K562 (cell line): ENCODE results near the gene PGAM2. TPM values are rescaled to one million over a fixed set of nuclear protein-coding genes. Genes with fewer than 3 reads are reported as not detected.
A peak's percentile ranks its signal among the peaks of the same experiment; 100 is the strongest.

ENCODE experiments used
- ATAC-seq: fragments of 200-7000 bp; cut with Tn5 transposase; 3 replicates; pipeline ENCODE4 v1.9.1; 2020; ENCODE audit warnings: moderate library complexity
- BruUV-seq: library from RNA; stranded (reverse); fragments of 400-500 nt; replicated peaks from 2 replicates; lab custom pipeline; 2021; lab: Mats Ljungman, UMichigan
- CTCF ChIA-PET: fragments of 300-600 bp; formaldehyde crosslinking; extraction: SDS; loops from one replicate; lab custom pipeline; 2021; ENCODE audit warnings: low intra/inter-chr PET ratio; lab: Yijun Ruan, JAX
- POLR2A ChIA-PET: fragments of 300-600, 350-650 bp; sonication (Branson Sonifier 250); formaldehyde crosslinking; extraction: SDS; loops from one replicate; lab custom pipeline; 2021; ENCODE audit warnings: antibody characterized with exemption, inconsistent platforms; lab: Yijun Ruan, JAX
- DNase-seq, 4 experiments: peaks; one replicate each; pipeline versions ENCODE4 v3.0.0 to v3.0.0-alpha.2; 2011 to 2018; ENCODE audit warnings: low spot score in 3 of 4, mixed read lengths in 3 of 4; ENCODE audit errors: extremely low read depth in 1 of 4
- FAIRE-seq: peaks from 2 replicates; lab custom pipeline; 2011; peaks lifted over from hg19 to GRCh38; lab: Jason Lieb, UNC
- H2AFZ ChIP-seq: 2 replicates; pipeline ENCODE4 v1.6.0; 2011; ENCODE audit warnings: low read depth, low read length, control low read depth, inconsistent platforms
- H3K27ac ChIP-seq: fragments of 200-600 bp; 3 replicates; pipeline ENCODE4 v1.8.0; 2011; ENCODE audit warnings: low read depth, mild to moderate bottlenecking, control low read depth, inconsistent platforms, low read length, moderate library complexity, mixed read lengths; ENCODE audit errors: extremely low read depth
- H3K27me3 ChIP-seq, 2 experiments: fragments of 300-600 bp in 1 of 2; 2 replicates in 1 of 2; 3 replicates in 1 of 2; pipeline versions ENCODE4 v1.6.0 to v1.8.0; 2011; ENCODE audit warnings: inconsistent platforms in 2 of 2, low read length in 2 of 2, mild to moderate bottlenecking in 1 of 2, mixed read lengths in 1 of 2, moderate library complexity in 1 of 2; ENCODE audit not compliant: control insufficient read depth in 2 of 2, insufficient read depth in 2 of 2
- H3K36me3 ChIP-seq: fragments of 300-600 bp; 3 replicates; pipeline ENCODE4 v1.8.0; 2011; ENCODE audit warnings: mild to moderate bottlenecking, low read length, inconsistent platforms; ENCODE audit not compliant: control insufficient read depth, insufficient read depth
- H3K4me1 ChIP-seq, 2 experiments: fragments of 200-600 bp in 1 of 2; replicated peaks in 1 of 2; 2 replicates in 1 of 2; 3 replicates in 1 of 2; pipeline versions ENCODE4 v1.5.1 to v1.8.0; 2011; ENCODE audit warnings: inconsistent platforms in 2 of 2, low read length in 2 of 2, mild to moderate bottlenecking in 1 of 2, mixed read lengths in 1 of 2, moderate library complexity in 1 of 2; ENCODE audit not compliant: control insufficient read depth in 2 of 2, insufficient read depth in 2 of 2
- H3K4me2 ChIP-seq: 2 replicates; pipeline ENCODE4 v1.6.1; 2011; ENCODE audit warnings: low read length, control low read depth, inconsistent platforms, mixed read lengths; ENCODE audit not compliant: insufficient read depth
- H3K4me3 ChIP-seq: fragments of 200-600 bp; sonication (generic), shearing (Covaris generic); 2 replicates; pipeline ENCODE4 v1.5.1; 2016; ENCODE audit warnings: control low read depth, inconsistent platforms
- H3K79me2 ChIP-seq: fragments of 200-600 bp; 3 replicates; pipeline ENCODE4 v1.8.0; 2011; ENCODE audit warnings: low read length, inconsistent platforms; ENCODE audit not compliant: control insufficient read depth, insufficient read depth
- H3K9ac ChIP-seq, 2 experiments: 2 replicates each; pipeline versions ENCODE4 v1.6.0 to v1.6.1; 2011; ENCODE audit warnings: low read depth in 2 of 2, low read length in 2 of 2, control low read depth in 1 of 2, inconsistent platforms in 1 of 2, mild to moderate bottlenecking in 1 of 2, mixed read lengths in 1 of 2; ENCODE audit not compliant: insufficient read depth in 1 of 2
- H3K9me1 ChIP-seq: one replicate; pipeline ENCODE4 v1.6.0; 2011; ENCODE audit warnings: inconsistent platforms, mild to moderate bottlenecking, low read length, moderate library complexity; ENCODE audit not compliant: control insufficient read depth, insufficient read depth
- H3K9me3 ChIP-seq: replicated peaks from 2 replicates; pipeline ENCODE4 v1.5.1; 2011; ENCODE audit warnings: low read depth, low read length, inconsistent platforms; ENCODE audit not compliant: control insufficient read depth, insufficient read depth
- H4K20me1 ChIP-seq: replicated peaks from 2 replicates; pipeline ENCODE4 v1.6.1; 2011; ENCODE audit warnings: low read length, inconsistent platforms, mixed read lengths; ENCODE audit not compliant: control insufficient read depth, insufficient read depth
- ARID2 ChIP-seq: fragments of 450-650 bp; IDR thresholded peaks from 2 replicates; pipeline ENCODE4 v1.6.1; 2017; ENCODE audit warnings: antibody characterized with exemption, mild to moderate bottlenecking
- CBX3 ChIP-seq, 2 experiments: IDR thresholded peaks; 1 replicate in 1 of 2; 2 replicates in 1 of 2; pipeline ENCODE4 v1.6.1; 2012; ENCODE audit warnings: inconsistent platforms in 2 of 2, low read length in 2 of 2, borderline replicate concordance in 1 of 2, control low read depth in 1 of 2
- DIDO1 ChIP-seq: fragments of 450-650 bp; IDR thresholded peaks from 2 replicates; pipeline ENCODE4 v1.6.1; 2016; ENCODE audit warnings: low read depth, missing biosample characterization, missing genetic modification characterization
- IFI16 ChIP-seq: fragments of 250-450 bp; sonication (Bioruptor Pico); IDR thresholded peaks from 2 replicates; pipeline ENCODE4 v2.1.2; 2022; ENCODE audit warnings: mild to moderate bottlenecking, inconsistent platforms
- MEIS2 ChIP-seq: fragments of 450-650 bp; IDR thresholded peaks from 2 replicates; pipeline ENCODE4 v1.6.1; 2014; ENCODE audit warnings: mild to moderate bottlenecking; ENCODE audit not compliant: partially characterized antibody
- SNRNP70 ChIP-seq: fragments of 200-400 bp; formaldehyde crosslinking; optimal IDR thresholded peaks from 2 replicates; pipeline ENCODE3; 2017; ENCODE audit warnings: low read depth, low read length
- SP1 ChIP-seq: sonication (generic); formaldehyde crosslinking; IDR thresholded peaks from 2 replicates; pipeline ENCODE4 v1.8.1; 2022; ENCODE audit warnings: mild to moderate bottlenecking, missing genetic modification reagents
- SPI1 ChIP-seq: IDR thresholded peaks from 2 replicates; pipeline ENCODE4 v1.6.1; 2011; ENCODE audit warnings: low read depth, low read length, control low read depth, borderline replicate concordance
- TFAM ChIP-seq: fragments of 250-450 bp; sonication (Bioruptor Pico); conservative IDR thresholded peaks from 2 replicates; pipeline ENCODE4 v1.5.0; 2021; ENCODE audit warnings: mild to moderate bottlenecking, moderate library complexity
- XRCC3 ChIP-seq: fragments of 450-650 bp; IDR thresholded peaks from 2 replicates; pipeline ENCODE4 v1.6.1; 2017; ENCODE audit warnings: mild to moderate bottlenecking, moderate library complexity
- ZNF239 ChIP-seq: fragments of 250-450 bp; sonication (Bioruptor Pico); IDR thresholded peaks from 2 replicates; pipeline ENCODE4 v1.4.0; 2020; ENCODE audit warnings: mild to moderate bottlenecking
- ZNF280A ChIP-seq: fragments of 450-650 bp; IDR thresholded peaks from 2 replicates; pipeline ENCODE4 v1.6.1; 2018; ENCODE audit warnings: mild to moderate bottlenecking, low read depth; ENCODE audit not compliant: partially characterized antibody
- WGBS: fragments of 100-300 bp; shearing (Covaris generic); methylation state at CpG from one replicate; pipeline ENCODE4 v1.1.6; 2016; ENCODE audit warnings: low coverage, mixed read lengths; ENCODE audit not compliant: insufficient coverage; ENCODE audit errors: missing lambda C conversion rate; 5-methylcytosine and 5-hydroxymethylcytosine counted together
- in situ Hi-C: fragments of 300-500 bp; cut with MboI; formaldehyde crosslinking; loops from 4 replicates; pipeline ENCODE4 v1.15.0; 2018; ENCODE audit warnings: inconsistent platforms, mixed read lengths
- intact Hi-C: fragments of 100-400 bp; cut with micrococcal nuclease; formaldehyde crosslinking; loops from 2 replicates; pipeline ENCODE4 v1.14.2; 2022
- polyA plus RNA-seq, 8 experiments: library from polyadenylated mRNA; depleted of rRNA in 4 of 8; stranded (reverse) in 5 of 8; unstranded in 3 of 8; fragments of >200 nt; fragmentation: Nextera tagmentation in 2 of 8; fragmentation: Illumina TruSeq in 1 of 8; extraction: Ambion mirVana in 2 of 8; extraction: Trizol in 1 of 8; gene quantifications; 2 replicates each; pipeline versions ENCODE4 v1.2.1 to v1.2.3, GENCODE V29; 2011 to 2014; ENCODE audit warnings: inconsistent platforms in 1 of 8, missing spikeins in 1 of 8
- total RNA-seq, 7 experiments: library from RNA; depleted of rRNA in 6 of 7; stranded (reverse); fragments of >200 nt in 6 of 7; fragmentation: Illumina TruSeq in 2 of 7; extraction: Trizol in 2 of 7; gene quantifications; 2 replicates each; pipeline versions ENCODE4 v1.2.1 to v1.2.3, GENCODE V29; 2011 to 2021; ENCODE audit warnings: low replicate concordance in 1 of 7

Gene PGAM2
- total and polyA plus RNA-seq, 9 of the 15 experiments (the other 6 are each of a cell fraction or from before 2014, with no cell fraction given), result not detected

- 90% methylated on average over 10 of the region's 21 CpGs for WGBS
- no peaks in the 10 kb centered on the region for H3K9me3 ChIP-seq
- FAIRE-seq (no peak), ATAC-seq (no peak), DNase-seq (no peak)
- no peak overlapping the region for H3K27ac ChIP-seq
- no peaks in the 10 kb centered on the region for H3K9me1 ChIP-seq
- BruUV-seq, result no TSS peak
- H3K36me3 ChIP-seq, result peaks cover 65% of the 10 kb centered on the region; the same call in 2 of the 3 replicates
- TF ChIP-seq ZNF239 (CRISPR knock-in tag), result no peak
- no peak for TF ChIP-seq TFAM (CRISPR knock-in tag)
- no peak for TF ChIP-seq IFI16
- TF ChIP-seq SP1 (CRISPR knock-in tag), result no peak
- TF ChIP-seq SNRNP70, result no peak
- TF ChIP-seq ZNF280A, result no peak
- no peak for TF ChIP-seq ARID2
- no peak for TF ChIP-seq XRCC3
- TF ChIP-seq SPI1, result no peak
- TF ChIP-seq MEIS2, result no peak
- no peak for TF ChIP-seq CBX3 (IDR thresholded peaks at IDR 0.05; ENCODE audit: borderline replicate concordance in 1 of 2, low read length in 2 of 2)
- no peak for TF ChIP-seq DIDO1 (tag)
- TF ChIP-seq, all 486 proteins: peak for 0
- H3K4me3 ChIP-seq, result no peak overlapping the region
- H3K4me2 ChIP-seq, result no peak overlapping the region
- H2AFZ ChIP-seq, result no peak overlapping the region
- intact Hi-C loops (no loop called here), in situ Hi-C loops (no loop called here)
- no peaks in the 10 kb centered on the region for H3K79me2 ChIP-seq
- ChIA-PET CTCF (no interaction called here), POLR2A (interaction anchor here (0.6 to 0.7 kb wide), 2 partner anchors 14 to 140 kb away, joined by 3 to 5 read pairs; partner anchors contain the start of gene YKT6)
- H3K27me3 ChIP-seq, result no peaks in the 10 kb centered on the region; a peak in 1 of 5 replicates
- peaks cover 0 to 28% of the 10 kb centered on the region in 2 experiments; a peak in 3 of 5 replicates for H3K4me1 ChIP-seq
- H3K9ac ChIP-seq, result peak overlapping the region in 1 of 2 experiments; percentile 28; a peak in 1 of 4 replicates
- H4K20me1 ChIP-seq, result peaks cover 3% of the 10 kb centered on the region; the same call in 1 of the 2 replicates
Observed at GRCh38 chr7:44060091-44060947, 5.0 kb downstream of the PGAM2 start.
